ENCODE results near the gene FOXP1. TPM values are rescaled to one million over a fixed set of nuclear protein-coding genes. Genes with fewer than 3 reads are reported as not detected.

The FOXP1 gene
- total and polyA plus RNA-seq, 2 donors (not counting 1 experiment from before 2014, with no cell fraction given), result 70.3 to 101 TPM

- DNase-seq (ENCODE audit: low read depth in 2 of 2), result no peak
- H3K9ac ChIP-seq (ENCODE audit: insufficient read depth, low read length), result no peak overlapping the region
- no peaks in the 10 kb centered on the region for H3K36me3 ChIP-seq (ENCODE audit: control insufficient read depth, insufficient read depth, low read length)
- H3K9me3 ChIP-seq (ENCODE audit: control insufficient read depth, insufficient read depth, low read depth, low read length), result no peaks in the 10 kb centered on the region
- TF ChIP-seq EZH2 (IDR thresholded peaks at IDR 0.05; ENCODE audit: low read length, missing control alignments), result no peak
- no peak for TF ChIP-seq CTCF (conservative IDR thresholded peaks at IDR 0.05 in 1 of 2, IDR thresholded peaks at IDR 0.05 in 1 of 2; ENCODE audit: low read depth in 1 of 2, low read length in 2 of 2)
- H3K4me2 ChIP-seq (ENCODE audit: extremely low read depth, insufficient read depth, low read length), result no peak overlapping the region
- no peaks in the 10 kb centered on the region for H3K27me3 ChIP-seq (ENCODE audit: control insufficient read depth, insufficient read depth, low read length)
- H3K27ac ChIP-seq (ENCODE audit: insufficient read depth, low read length), result no peak overlapping the region
- no peaks in the 10 kb centered on the region for H3K4me1 ChIP-seq (ENCODE audit: control insufficient read depth, extremely low read depth, insufficient read depth, low read length)
- no peak overlapping the region for H2AFZ ChIP-seq (ENCODE audit: low read length)
- H4K20me1 ChIP-seq (ENCODE audit: control insufficient read depth, extremely low read depth, insufficient read depth, low read length), result no peaks in the 10 kb centered on the region
- H3K79me2 ChIP-seq (ENCODE audit: control insufficient read depth, insufficient read depth, low read length), result no peaks in the 10 kb centered on the region
- H3K4me3 ChIP-seq (replicated peaks in 1 of 4; ENCODE audit: control extremely low read depth in 1 of 4, insufficient read depth in 1 of 4, low read depth in 3 of 4, low read length in 4 of 4), result no peak overlapping the region
Measured at GRCh38 chr3:71202848-71203533, 380.5 kb downstream of the FOXP1 start.

GRCh38 chr3:71201939-71202338, 381.6 kb downstream of the FOXP1 start:
- Histone ChIP-seq H3K4me3 (replicated peaks in 1 of 4; ENCODE audit: control extremely low read depth in 1 of 4, insufficient read depth in 1 of 4, low read depth in 3 of 4, low read length in 4 of 4) (no peak overlapping the region), H4K20me1 (ENCODE audit: control insufficient read depth, extremely low read depth, insufficient read depth, low read length) (no peaks in the 10 kb centered on the region), H3K27ac (ENCODE audit: insufficient read depth, low read length) (no peak overlapping the region), H2AFZ (ENCODE audit: low read length) (no peak overlapping the region), H3K27me3 (ENCODE audit: control insufficient read depth, insufficient read depth, low read length) (no peaks in the 10 kb centered on the region), H3K4me2 (ENCODE audit: extremely low read depth, insufficient read depth, low read length) (no peak overlapping the region), H3K36me3 (ENCODE audit: control insufficient read depth, insufficient read depth, low read length) (no peaks in the 10 kb centered on the region), H3K79me2 (ENCODE audit: control insufficient read depth, insufficient read depth, low read length) (no peaks in the 10 kb centered on the region), H3K9ac (ENCODE audit: insufficient read depth, low read length) (no peak overlapping the region), H3K4me1 (ENCODE audit: control insufficient read depth, extremely low read depth, insufficient read depth, low read length) (no peaks in the 10 kb centered on the region), H3K9me3 (ENCODE audit: control insufficient read depth, insufficient read depth, low read depth, low read length) (no peaks in the 10 kb centered on the region)
- TF ChIP-seq CTCF (conservative IDR thresholded peaks at IDR 0.05 in 1 of 2, IDR thresholded peaks at IDR 0.05 in 1 of 2; ENCODE audit: low read depth in 1 of 2, low read length in 2 of 2) (no peak), EZH2 (IDR thresholded peaks at IDR 0.05; ENCODE audit: low read length, missing control alignments) (no peak)
- DNase-seq (ENCODE audit: low read depth in 2 of 2), result peak; percentile 78 to 86

GRCh38 chr3:71197841-71198565, 385.5 kb downstream of the FOXP1 start:
- peak in 1 of 2 donors; percentile 20 for DNase-seq (ENCODE audit: low read depth in 2 of 2)
- H3K27ac ChIP-seq (ENCODE audit: insufficient read depth, low read length), result no peak overlapping the region
- H4K20me1 ChIP-seq (ENCODE audit: control insufficient read depth, extremely low read depth, insufficient read depth, low read length), result no peaks in the 10 kb centered on the region
- H3K4me1 ChIP-seq (ENCODE audit: control insufficient read depth, extremely low read depth, insufficient read depth, low read length), result no peaks in the 10 kb centered on the region
- H3K79me2 ChIP-seq (ENCODE audit: control insufficient read depth, insufficient read depth, low read length), result no peaks in the 10 kb centered on the region
- H3K4me2 ChIP-seq (ENCODE audit: extremely low read depth, insufficient read depth, low read length), result no peak overlapping the region
- no peak overlapping the region for H2AFZ ChIP-seq (ENCODE audit: low read length)
- H3K9me3 ChIP-seq (ENCODE audit: control insufficient read depth, insufficient read depth, low read depth, low read length), result no peaks in the 10 kb centered on the region
- H3K36me3 ChIP-seq (ENCODE audit: control insufficient read depth, insufficient read depth, low read length), result no peaks in the 10 kb centered on the region
- TF ChIP-seq CTCF (conservative IDR thresholded peaks at IDR 0.05 in 1 of 2, IDR thresholded peaks at IDR 0.05 in 1 of 2; ENCODE audit: low read depth in 1 of 2, low read length in 2 of 2) (no peak), EZH2 (IDR thresholded peaks at IDR 0.05; ENCODE audit: low read length, missing control alignments) (no peak)
- H3K4me3 ChIP-seq (replicated peaks in 1 of 4; ENCODE audit: control extremely low read depth in 1 of 4, insufficient read depth in 1 of 4, low read depth in 3 of 4, low read length in 4 of 4), result no peak overlapping the region
- no peaks in the 10 kb centered on the region for H3K27me3 ChIP-seq (ENCODE audit: control insufficient read depth, insufficient read depth, low read length)
- H3K9ac ChIP-seq (ENCODE audit: insufficient read depth, low read length), result no peak overlapping the region

Data from fibroblast of lung (primary cell).